HS-27A (cell line): Measurements from ENCODE around the gene TCF19.

Experiments used
- DNase-seq: peaks from one replicate; pipeline ENCODE4 v3.0.0-alpha.2; 2012; ENCODE audit warnings: low read depth, missing footprints

Gene TCF19

GRCh38 chr6:31210123-31210522 is 51.7 kb downstream of the TCF19 start:
- no peak for DNase-seq

- DNase-seq, result no peak
Observed at GRCh38 chr6:31210741-31211532, 52.5 kb downstream of the TCF19 start.
